Chondrocyte (in vitro differentiated cells): ENCODE results near the gene SNRNP200. TPM values are rescaled to one million over a fixed set of nuclear protein-coding genes. Genes with fewer than 3 reads are reported as not detected.

Experiments used
- DNase-seq: peaks from one replicate; pipeline ENCODE4 v3.0.0; 2021; ENCODE audit warnings: mixed read lengths, low spot score
- H3K27ac Mint-ChIP-seq: one replicate; pipeline ENCODE4 v1.8.0; 2021; ENCODE audit warnings: mild to moderate bottlenecking, moderate library complexity, mixed read lengths; ENCODE audit not compliant: unreplicated experiment
- H3K27me3 Mint-ChIP-seq: 2 replicates; pipeline ENCODE4 v1.8.0; 2021; ENCODE audit warnings: low read depth, mixed read lengths
- H3K36me3 Mint-ChIP-seq: 2 replicates; pipeline ENCODE4 v1.8.0; 2021; ENCODE audit warnings: low read depth, mixed read lengths
- H3K4me1 Mint-ChIP-seq: 2 replicates; pipeline ENCODE4 v1.8.0; 2021; ENCODE audit warnings: low read depth, mild to moderate bottlenecking, mixed read lengths
- H3K4me3 Mint-ChIP-seq: one replicate; pipeline ENCODE4 v1.8.0; 2021; ENCODE audit warnings: mild to moderate bottlenecking, moderate library complexity, mixed read lengths; ENCODE audit not compliant: unreplicated experiment
- H3K9me3 Mint-ChIP-seq: 2 replicates; pipeline ENCODE4 v1.8.0; 2021; ENCODE audit warnings: low read depth, mixed read lengths
- total RNA-seq: library from RNA; stranded (reverse); gene quantifications from 3 replicates; pipeline ENCODE4 v1.2.1, GENCODE V29; 2021
- TF ChIP-seq, protein P1 (sequence below): fragments of 200-600 bp; sonication (generic); IDR thresholded peaks from 2 replicates; pipeline ENCODE4 v1.5.0; 2021; ENCODE audit warnings: antibody characterized with exemption, mild to moderate bottlenecking, moderate library complexity

SNRNP200 gene
- total RNA-seq, 1 donor from 2014 or later, result 82.6 TPM

- H3K27me3 Mint-ChIP-seq, result no peaks in the 10 kb centered on the region
Observed at GRCh38 chr2:96250188-96250587, 55.2 kb downstream of the SNRNP200 start.

DNA sequence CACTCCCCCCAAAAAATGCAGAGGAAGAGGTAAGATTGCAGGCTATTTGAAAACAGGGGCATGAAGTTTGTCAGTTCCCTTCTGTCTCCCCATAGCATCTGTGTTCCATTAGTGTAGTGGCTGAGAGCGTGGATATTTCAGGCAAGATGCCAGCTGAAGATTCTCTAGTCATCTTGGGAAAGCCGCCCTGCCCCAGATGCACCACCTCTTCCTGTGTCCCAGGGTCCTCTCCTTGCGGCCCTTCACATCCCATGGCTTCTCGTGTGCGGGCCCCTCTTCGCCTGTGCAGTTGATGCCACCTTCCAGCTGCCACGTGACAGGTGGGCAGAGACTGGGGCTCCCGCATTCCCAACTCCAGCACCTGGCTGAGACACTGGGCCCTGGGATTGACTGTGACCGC, 55.7 kb downstream of the SNRNP200 start:
- H3K27ac Mint-ChIP-seq, result no peak overlapping the region
- no peaks in the 10 kb centered on the region for H3K27me3 Mint-ChIP-seq
- no peak overlapping the region for H3K4me3 Mint-ChIP-seq
- TF ChIP-seq, protein P1, sequence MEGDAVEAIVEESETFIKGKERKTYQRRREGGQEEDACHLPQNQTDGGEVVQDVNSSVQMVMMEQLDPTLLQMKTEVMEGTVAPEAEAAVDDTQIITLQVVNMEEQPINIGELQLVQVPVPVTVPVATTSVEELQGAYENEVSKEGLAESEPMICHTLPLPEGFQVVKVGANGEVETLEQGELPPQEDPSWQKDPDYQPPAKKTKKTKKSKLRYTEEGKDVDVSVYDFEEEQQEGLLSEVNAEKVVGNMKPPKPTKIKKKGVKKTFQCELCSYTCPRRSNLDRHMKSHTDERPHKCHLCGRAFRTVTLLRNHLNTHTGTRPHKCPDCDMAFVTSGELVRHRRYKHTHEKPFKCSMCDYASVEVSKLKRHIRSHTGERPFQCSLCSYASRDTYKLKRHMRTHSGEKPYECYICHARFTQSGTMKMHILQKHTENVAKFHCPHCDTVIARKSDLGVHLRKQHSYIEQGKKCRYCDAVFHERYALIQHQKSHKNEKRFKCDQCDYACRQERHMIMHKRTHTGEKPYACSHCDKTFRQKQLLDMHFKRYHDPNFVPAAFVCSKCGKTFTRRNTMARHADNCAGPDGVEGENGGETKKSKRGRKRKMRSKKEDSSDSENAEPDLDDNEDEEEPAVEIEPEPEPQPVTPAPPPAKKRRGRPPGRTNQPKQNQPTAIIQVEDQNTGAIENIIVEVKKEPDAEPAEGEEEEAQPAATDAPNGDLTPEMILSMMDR, result no peak
- H3K36me3 Mint-ChIP-seq, result peaks cover 20% of the 10 kb centered on the region
- peak; percentile 68 for DNase-seq
- no peaks in the 10 kb centered on the region for H3K9me3 Mint-ChIP-seq
- peaks cover 36% of the 10 kb centered on the region for H3K4me1 Mint-ChIP-seq

More at GRCh38 chr2:96250188-96250587, 55.2 kb downstream of the SNRNP200 start:
- DNase-seq, result peak; percentile 52
- peaks cover 36% of the 10 kb centered on the region for H3K4me1 Mint-ChIP-seq
- TF ChIP-seq, protein P1, result no peak
- H3K27ac Mint-ChIP-seq, result peak overlapping the region; percentile 60
- peaks cover 20% of the 10 kb centered on the region for H3K36me3 Mint-ChIP-seq
- no peak overlapping the region for H3K4me3 Mint-ChIP-seq
- H3K9me3 Mint-ChIP-seq, result no peaks in the 10 kb centered on the region

GRCh38 chr2:96248624-96249023, 56.7 kb downstream of the SNRNP200 start:
- TF ChIP-seq, protein P1, result no peak
- H3K9me3 Mint-ChIP-seq, result no peaks in the 10 kb centered on the region
- peaks cover 36% of the 10 kb centered on the region for H3K4me1 Mint-ChIP-seq
- no peak overlapping the region for H3K4me3 Mint-ChIP-seq
- H3K36me3 Mint-ChIP-seq, result peaks cover 15% of the 10 kb centered on the region
- DNase-seq, result peak; percentile 34
- no peak overlapping the region for H3K27ac Mint-ChIP-seq
- H3K27me3 Mint-ChIP-seq, result no peaks in the 10 kb centered on the region

DNA sequence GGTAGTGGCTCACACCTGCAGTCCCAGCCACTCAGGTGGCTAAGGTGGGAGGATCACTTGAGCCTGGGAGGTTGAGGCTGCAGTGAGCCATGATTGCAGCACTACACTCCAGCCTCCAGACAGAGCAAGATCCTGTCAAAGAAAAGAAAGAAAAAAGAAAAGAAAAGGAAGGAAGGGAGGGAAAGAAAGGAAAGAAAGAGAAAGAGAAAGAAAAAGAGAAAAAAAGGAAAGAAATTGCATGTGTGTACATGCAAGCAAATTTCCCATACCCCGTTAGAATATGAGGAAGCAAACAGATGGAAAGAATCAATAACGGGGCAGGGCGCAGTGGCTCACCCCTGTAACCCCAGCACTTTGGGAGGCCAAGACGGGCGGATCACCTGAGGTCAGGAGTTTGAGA, 57.5 kb downstream of the SNRNP200 start:
- H3K36me3 Mint-ChIP-seq, result peaks cover 11% of the 10 kb centered on the region
- H3K4me3 Mint-ChIP-seq, result no peak overlapping the region
- H3K4me1 Mint-ChIP-seq, result peaks cover 36% of the 10 kb centered on the region
- DNase-seq, result peak; percentile 17
- H3K27ac Mint-ChIP-seq, result no peak overlapping the region
- TF ChIP-seq, protein P1, result no peak
- H3K9me3 Mint-ChIP-seq, result no peaks in the 10 kb centered on the region
- no peaks in the 10 kb centered on the region for H3K27me3 Mint-ChIP-seq

DNA sequence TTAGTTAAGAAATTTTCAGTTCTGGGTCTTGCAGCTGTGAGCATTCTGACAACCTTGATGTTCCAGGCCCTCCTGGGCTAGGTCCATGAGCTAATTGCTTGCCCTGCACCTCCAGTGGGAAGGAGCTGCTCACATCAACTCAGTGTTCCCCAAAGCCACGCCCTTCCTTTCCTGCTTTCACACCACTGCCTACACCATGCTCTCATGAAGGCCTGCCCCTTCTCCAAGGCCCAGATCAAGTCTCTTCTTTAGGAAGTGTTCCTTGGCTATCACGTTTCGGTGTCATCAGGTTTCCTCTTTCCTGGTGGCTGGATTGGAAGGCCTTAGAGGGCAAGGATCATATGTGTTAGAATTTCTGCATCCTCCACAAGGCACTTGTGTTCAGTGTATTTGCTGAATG, 58.3 kb downstream of the SNRNP200 start:
- DNase-seq, result peak; percentile 13
- no peaks in the 10 kb centered on the region for H3K9me3 Mint-ChIP-seq
- no peak overlapping the region for H3K4me3 Mint-ChIP-seq
- no peak overlapping the region for H3K27ac Mint-ChIP-seq
- H3K36me3 Mint-ChIP-seq, result peaks cover 6% of the 10 kb centered on the region
- TF ChIP-seq, protein P1, result no peak
- H3K27me3 Mint-ChIP-seq, result no peaks in the 10 kb centered on the region
- peaks cover 37% of the 10 kb centered on the region for H3K4me1 Mint-ChIP-seq
